ENCODE measurements around the gene ROBO3.

- TF ChIP-seq POLR2A (IDR thresholded peaks at IDR 0.05) (no peak), CTCF (IDR thresholded peaks at IDR 0.05) (no peak)
Observed at GRCh38 chr11:124823512-124824376, 41.5 kb upstream of the ROBO3 start.
